GM21447 (cell line): Measurements from ENCODE around the gene MIOX.
A peak's percentile ranks its signal among the peaks of the same experiment; 100 is the strongest.

Source experiments
- ATAC-seq: cut with Tn5 transposase; IDR thresholded peaks from one replicate; pipeline ENCODE4 v1.9.1; 2021; ENCODE audit not compliant: unreplicated experiment

Gene MIOX

DNA sequence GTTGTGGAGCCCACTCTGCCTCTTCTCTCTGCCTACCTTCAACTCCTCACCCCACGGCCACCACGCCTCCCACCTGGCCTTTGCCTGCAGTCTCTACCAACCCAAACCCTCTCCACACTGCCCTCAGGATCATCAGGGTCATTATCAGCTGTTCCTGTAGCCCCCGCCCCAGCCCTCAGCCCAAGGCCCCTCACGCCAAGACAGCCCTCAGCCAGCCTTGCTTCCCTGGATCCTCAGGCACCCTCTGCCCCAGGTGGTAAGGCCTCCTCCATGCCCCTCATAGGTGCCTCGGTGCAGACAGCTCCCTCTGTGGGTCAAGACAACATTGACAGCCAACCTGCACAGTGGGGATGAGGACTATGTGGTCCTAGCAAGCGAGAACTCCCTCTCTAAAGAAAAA is 13.6 kb upstream of the MIOX start:
- ATAC-seq = no peak

DNA sequence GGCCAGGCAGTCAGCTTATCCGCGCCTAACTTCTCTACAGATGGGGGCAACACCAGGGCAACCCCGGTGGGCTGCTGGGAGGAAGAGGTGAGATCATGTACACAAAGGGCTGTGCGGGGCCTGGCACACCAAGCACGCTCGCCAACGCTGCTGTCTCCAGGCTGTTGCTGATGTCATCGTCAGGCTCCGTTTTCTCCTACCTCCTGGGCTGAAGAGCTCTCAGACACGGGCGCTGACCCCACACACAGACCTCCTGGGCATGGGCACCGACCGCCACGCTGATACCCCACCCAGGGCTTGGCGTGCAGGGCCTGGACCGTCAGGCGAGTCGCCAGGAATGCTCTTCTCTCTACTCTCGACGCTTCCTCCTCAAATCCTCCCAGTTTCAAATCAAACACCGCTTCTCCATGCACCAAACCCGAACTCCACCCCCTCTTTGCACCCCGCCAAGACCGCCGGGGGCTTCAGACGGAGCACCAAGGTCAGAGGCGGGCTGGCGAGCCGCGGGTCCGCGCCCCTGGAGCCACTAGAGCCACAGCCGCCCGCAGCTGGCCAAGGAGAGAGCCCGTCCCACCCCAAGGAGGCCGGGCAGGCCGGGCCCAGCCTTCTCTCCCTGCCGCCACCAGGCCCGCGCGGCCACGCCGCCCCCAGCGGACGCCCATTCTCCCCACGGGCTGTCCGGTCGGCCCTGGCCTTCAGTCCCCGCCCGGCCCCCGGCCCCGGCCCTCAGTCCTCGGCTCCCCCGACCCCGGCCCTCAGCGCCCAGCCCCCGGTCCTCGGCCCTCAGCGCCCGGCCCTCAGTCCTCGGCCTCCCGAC is 12.6 kb upstream of the MIOX start:
- ATAC-seq = no peak

GRCh38 chr22:50474710-50475651 is 11.7 kb upstream of the MIOX start, which contains the start of gene SBF1:
TSS of gene SBF1 (minus strand) at chr22:50475035. CDS start at chr22:50474840, 195 bp downstream.
- ATAC-seq = peak; percentile 50

GRCh38 chr22:50475652-50476002 is 11.0 kb upstream of the MIOX start:
- ATAC-seq = no peak

- ATAC-seq = no peak
These were observed 9.8 kb upstream of the MIOX start for GRCh38 chr22:50476868-50477267.

DNA sequence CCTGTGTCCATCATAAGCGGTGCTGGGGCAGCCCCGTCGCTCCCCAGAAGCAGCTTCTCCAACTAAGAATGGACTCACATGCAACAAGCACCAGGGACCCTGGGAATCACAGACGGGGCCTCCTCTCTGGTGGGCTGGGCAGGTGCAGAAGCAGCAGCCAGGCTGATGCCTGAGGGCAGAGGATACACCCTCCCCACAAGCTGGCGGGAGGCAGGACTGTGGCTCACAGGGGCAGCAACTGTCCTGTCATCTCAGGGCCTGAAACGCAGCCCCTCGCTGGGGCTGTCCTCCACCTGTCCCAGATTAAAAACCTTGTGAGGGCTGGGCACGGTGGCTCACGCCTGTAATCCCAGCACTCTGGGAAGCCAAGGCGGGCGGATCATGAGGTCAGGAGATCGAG is 8.7 kb upstream of the MIOX start:
- ATAC-seq = no peak

DNA sequence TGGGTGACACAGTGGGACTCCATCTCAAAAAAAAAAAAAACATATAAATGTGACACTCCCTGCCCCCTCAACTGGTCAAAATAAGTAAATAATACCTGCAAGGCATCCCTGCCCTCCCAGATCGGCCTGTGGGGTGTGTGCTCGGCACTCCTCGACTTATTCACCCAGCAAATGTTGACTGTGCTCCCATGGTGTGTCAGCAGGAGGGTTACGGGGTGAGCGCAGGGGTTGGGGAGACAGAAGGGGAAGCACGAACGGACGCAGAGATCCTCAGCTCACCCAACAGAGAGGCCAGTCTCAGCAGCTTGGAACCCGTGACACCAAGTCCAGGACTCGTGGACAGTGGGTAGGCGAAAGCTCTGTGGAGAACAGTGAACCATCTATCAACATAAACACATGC is 6.9 kb upstream of the MIOX start:
- no peak for ATAC-seq

DNA sequence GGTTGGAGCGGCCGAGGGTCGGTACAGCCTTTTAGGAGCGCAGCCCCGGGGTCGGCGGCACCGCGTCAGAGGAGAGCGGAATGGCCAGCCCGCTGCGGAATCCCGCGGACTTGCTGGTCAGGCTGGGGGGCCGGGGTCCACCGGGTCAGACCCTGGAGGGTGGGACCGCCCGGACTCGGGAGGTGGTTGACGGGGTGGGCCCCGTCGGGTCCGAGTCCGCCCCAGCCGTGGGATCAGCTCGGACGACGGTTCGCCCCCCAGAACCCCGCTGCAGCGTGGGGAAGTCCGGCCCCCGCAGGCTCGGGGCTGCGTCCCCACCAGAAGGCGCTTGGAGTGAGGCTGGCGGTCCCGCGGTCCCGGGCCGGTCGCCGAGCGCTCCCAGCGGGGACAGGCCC is 5.6 kb upstream of the MIOX start:
- no peak for ATAC-seq

DNA sequence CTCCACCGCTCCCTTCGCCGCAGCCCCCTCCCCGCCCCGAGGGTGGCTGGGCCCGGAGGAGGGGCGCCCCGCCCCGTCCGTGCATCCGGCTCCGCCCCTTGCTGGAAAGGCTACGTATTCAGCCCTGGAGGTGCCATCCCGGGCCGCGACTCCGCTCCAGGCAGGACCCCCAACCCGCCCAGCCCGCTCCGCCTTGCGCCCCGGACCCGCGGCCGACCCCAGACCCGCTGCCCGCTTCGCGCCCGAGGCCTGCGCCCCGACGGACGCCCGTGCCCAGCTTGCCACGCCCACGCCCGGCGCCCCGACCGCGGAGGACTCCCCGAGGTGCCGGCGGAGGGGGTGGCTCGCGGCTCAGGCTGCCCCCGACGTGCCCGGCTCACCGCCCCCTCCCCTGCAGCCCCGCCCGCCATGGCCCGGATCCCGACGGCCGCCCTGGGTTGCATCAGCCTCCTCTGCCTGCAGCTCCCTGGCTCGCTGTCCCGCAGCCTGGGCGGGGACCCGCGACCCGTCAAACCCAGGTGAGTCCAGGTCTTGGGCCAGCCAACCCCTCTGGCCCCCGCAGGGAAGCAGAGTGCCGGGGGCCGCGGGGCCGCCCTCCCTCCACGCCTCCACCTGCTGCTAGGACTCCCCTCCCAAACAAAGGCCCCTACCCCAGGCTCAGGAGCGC is 5.1 kb upstream of the MIOX start, which contains the start of gene ADM2:
ADM2 (plus strand) TSS at position 104 of the 667 bp plus-strand sequence; CDS start at position 409, 305 bp downstream.
- ATAC-seq = no peak

- ATAC-seq = no peak
These were observed 4.3 kb upstream of the MIOX start for GRCh38 chr22:50482107-50483074.

- ATAC-seq = no peak
These were observed 3.6 kb upstream of the MIOX start for GRCh38 chr22:50483106-50483505.

DNA sequence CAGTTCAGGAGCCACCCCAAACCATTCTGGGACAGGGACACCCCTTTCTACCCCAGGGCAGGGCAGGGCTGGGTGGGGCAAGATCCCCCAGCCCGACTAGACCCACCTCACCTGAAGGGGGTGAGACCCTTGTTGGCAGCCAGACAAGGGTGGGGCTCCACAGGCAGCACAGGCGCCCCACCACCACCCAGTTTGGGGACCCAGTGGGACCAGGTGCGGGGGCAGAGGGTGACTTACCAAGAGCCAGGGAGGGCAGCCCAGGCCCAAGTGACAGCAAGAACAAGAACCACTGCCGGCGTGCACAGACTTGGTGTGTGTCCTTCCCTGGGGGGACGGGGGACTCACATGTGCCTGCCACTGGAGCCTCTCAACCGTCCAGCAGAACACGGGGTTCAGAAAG is 3.1 kb upstream of the MIOX start:
- no peak for ATAC-seq

DNA sequence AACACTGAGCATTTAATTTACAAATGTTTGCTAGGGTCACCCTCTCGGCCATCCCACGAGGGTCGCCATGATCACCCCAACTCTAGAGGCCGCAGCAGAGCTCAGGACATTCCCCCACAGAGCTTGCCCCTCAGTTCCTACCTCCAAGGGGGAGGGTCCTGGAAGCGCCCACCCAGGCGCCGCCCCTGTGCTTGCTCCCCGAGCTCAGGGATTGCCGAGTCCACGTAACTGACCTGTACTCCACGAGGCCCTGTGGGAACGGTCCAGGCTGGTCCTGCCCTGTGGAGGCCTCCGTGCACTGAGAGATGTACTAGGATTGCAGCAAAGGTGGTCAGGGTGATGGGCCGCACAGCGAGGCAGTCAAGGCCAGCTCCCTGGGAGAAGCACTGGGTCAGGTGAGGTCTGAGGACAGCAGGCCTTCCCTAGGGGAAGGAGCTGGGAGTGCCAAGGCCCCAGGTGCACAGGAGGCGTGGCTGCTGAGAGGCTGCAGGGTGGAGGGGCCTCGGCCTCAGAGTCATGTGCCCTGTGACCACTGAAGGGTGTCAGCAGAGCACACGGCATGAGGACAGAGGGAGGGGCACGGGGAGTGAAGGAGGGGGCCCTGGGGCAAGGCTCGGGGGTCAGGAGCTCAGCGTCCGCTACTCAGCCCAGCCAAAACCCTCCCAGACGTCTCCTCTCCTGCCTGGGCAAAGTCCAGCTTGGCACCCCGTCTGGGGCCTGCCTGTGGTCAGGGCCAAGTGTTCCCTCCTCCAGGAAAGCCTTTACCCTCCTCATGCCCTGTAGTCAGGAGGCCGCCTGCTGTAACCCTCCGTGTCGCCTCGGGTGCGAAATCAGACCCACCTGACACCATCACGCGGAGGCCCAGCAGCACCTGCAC is 2.4 kb upstream of the MIOX start:
- no peak for ATAC-seq

DNA sequence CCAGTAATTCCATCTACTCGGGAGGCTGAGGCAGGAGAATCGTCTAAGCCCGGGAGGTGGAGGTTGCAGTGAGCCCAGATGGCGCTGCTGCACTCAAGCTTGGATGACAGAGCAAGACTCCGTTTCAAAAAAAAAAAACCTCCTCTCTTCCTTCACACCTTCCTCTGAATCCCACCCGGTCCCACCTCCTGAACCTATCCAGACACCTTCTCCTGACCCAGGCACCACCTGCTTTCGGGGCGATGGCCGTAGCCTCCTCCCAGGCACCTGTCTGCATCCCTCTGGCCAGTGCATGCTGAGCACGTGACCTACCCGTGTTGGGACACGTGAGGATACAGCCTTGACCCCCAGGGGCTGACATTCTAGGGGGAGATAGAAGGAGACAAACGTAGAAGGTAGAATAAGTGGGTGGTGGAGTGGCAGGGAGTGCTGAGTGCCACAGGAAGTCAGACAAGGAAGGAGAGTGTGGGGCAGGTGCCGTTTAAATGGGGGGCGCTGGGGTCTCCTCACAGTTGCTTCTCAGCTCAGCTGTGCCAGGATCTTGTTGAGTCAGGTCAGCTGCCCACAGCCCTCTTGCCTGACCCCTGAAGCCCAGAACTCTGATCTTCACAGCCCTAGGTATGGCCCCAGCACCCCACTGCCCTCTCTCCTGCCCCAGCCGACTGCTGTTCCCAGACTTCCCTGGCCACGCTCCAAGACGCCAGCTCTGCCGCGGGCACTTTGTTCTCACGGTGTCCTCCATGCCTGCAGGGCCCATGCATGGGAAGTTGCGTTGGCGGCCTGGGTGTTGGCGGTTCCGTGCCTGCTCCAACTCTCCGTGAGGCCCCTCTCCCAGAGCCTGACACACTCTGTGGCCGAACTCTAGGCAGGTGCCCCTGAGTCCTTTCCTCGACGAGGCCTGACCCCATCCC is 1.2 kb upstream of the MIOX start:
- no peak for ATAC-seq

DNA sequence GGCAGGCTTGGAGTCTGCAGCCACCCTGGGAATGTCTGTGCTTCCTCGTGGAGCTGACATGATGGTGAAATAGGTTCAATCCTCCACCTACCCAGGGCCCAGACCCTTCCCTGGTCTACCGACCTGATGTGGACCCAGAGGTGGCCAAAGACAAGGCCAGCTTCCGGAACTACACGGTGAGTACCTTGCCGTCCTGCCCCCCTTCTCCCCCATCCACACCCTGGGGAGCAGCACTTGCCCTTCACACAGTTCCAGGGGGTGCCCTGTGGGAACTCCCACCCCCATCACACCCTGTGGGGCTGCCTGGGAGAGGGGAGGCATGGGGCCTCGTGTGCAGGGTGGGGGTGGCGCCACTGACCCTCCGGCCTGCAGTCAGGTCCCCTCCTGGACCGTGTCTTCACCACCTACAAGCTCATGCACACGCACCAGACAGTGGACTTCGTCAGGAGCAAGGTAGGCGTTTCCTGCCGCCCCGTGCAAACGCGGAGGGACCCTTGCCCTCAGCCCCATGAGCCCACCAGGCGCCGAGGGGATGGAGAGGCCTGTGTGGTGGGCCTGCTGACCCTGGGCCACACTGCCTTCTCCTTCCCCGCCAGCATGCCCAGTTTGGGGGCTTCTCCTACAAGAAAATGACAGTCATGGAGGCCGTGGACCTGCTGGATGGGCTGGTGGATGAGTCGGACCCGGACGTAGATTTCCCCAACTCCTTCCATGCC is 789 bp downstream of the MIOX start:
- no peak for ATAC-seq

GRCh38 chr22:50488006-50488677 is 1.5 kb downstream of the MIOX start:
- no peak for ATAC-seq

DNA sequence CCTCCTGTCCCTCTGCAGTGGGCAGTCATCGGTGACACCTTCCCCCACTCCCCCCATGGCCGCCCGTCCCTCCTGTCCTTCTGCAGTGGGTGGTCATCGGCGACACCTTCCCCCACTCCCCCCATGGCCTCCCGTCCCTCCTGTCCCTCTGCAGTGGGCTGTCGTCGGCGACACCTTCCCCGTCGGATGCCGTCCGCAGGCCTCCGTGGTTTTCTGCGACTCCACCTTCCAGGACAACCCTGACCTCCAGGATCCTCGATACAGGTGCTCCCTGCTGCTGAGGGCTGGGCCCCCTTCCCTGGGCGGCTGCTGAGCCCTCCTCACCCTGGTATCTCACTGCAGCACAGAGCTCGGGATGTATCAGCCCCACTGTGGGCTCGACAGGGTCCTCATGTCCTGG is 2.2 kb downstream of the MIOX start:
- ATAC-seq = no peak
